NCI-H187 (cell line): Measurements from ENCODE around the gene ZNF331.

ENCODE experiments used
- DNase-seq, 2 experiments: peaks; one replicate each; lab custom pipeline; 2025; lab: John Stamatoyannopoulos, UW

Gene ZNF331

DNA sequence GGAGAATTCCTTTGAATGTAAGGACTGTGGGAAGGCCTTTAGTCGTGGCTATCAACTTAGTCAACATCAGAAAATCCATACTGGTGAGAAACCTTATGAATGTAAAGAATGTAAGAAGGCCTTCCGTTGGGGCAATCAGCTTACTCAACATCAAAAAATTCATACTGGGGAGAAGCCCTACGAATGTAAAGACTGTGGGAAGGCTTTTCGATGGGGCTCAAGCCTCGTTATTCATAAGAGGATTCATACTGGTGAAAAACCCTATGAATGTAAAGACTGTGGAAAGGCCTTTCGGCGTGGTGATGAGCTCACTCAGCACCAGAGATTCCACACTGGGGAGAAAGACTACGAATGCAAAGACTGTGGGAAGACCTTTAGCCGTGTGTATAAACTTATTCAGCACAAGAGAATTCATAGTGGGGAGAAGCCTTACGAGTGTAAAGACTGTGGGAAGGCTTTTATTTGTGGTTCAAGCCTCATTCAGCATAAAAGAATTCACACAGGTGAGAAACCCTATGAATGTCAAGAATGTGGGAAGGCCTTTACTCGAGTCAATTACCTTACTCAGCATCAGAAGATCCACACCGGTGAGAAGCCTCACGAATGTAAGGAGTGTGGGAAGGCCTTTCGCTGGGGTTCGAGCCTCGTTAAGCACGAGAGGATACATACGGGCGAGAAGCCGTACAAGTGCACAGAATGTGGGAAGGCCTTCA lies 39.2 kb downstream of the ZNF331 start:
- no peak for DNase-seq

- no peak for DNase-seq
These were observed 40.0 kb downstream of the ZNF331 start for GRCh38 chr19:53577968-53578367.

DNA sequence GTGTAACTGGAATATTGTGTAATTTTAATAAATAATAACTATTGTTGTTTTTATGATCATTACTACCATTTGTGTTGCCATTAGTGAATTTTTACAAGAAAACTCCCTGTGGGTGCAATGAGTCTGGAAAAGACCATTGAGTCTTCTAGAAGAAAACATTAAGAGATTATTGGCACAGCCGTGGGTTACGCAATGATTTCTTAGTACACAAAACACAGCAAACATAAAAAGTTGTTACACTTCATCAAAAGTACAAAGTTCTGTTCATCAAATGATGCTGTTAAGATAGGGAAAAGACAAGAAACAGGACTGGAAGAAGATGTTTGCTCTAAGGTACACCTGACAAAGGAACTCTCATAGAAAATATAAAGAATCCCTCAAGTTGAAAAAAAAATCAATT lies 41.6 kb downstream of the ZNF331 start:
- no peak for DNase-seq

DNA sequence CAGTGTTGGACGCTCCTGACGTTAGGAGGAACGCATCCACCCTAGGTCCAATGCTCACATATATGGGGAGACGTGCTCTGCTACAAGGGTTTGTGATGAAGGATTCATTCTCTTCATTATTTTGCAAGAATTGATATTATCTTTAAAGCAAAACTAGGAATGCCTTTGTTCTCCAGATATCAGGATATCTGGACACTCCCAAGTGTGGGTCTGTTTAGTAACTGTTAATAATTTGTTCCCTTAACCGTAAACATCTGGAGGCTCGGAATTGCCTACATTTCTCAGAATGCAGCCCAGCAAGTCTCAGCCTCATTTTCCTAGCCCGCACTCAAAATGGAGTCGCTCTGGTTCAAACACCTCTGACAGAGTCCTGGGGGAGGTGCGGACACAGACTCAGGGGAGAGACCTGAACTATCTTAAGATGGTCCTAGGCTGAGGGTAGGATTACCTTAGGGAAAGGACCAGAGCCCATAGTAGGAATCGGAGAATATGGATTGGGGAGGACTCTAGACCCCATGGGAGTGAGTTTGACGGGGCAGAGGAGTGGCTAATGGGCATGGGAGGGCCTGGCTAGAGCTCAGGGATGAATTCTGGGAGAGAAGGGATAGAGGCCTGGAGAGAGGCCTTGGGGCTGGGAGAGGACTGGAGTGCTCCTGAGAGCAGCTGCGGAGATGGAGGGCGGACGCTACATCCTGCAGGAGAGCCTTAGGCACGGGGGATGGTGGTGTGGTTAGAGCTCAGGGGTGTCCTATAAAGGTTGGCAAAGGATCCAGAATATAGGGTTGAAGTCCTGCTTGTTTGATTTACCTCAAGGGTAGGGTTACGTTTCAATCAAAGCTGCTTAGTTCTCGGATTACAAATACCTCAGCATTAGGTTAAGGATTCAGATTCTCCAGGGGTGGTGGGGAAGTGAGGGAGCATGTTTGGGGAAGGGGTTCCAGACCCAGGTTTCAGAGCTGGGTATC lies 43.2 kb downstream of the ZNF331 start:
- no peak for DNase-seq

GRCh38 chr19:53581871-53582279 lies 43.9 kb downstream of the ZNF331 start:
- no peak for DNase-seq

GRCh38 chr19:53583181-53583580 lies 45.2 kb downstream of the ZNF331 start:
- no peak for DNase-seq

GRCh38 chr19:53586277-53586691 lies 48.3 kb downstream of the ZNF331 start:
- no peak for DNase-seq

DNA sequence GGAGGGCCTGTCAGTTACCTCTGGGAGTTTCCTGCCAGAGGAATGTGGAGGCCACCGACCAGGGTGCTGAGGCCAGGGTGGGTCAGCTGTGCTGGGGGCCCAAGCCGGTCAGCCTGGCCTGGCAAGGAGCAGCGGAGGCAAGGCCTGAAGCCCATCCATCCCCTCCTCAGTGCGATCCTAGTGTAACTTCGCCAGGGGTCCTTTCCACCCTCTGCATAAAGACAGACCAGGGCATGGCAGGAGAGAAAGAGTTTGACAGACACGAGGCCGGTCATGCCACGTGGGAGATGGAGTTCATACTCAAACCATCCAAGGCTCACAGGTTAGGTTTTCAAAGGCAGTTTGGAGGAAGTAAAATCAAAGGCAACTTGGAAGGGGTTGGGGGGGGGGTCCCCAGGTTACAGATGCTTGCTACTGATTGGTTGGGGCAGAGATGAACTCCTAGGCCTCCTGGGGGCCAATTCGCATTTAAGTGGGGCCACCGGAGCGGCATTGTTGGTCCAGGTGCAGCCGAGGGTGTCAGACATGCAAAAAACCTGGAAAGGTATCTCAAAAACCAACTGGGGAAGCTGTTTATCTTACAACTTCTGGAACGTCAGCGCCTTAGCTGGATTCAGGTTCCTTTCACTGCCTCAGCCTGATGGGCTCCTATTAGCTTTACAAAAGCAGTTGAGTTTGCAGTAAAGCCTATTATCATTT lies 57.0 kb downstream of the ZNF331 start:
- no peak for DNase-seq

DNA sequence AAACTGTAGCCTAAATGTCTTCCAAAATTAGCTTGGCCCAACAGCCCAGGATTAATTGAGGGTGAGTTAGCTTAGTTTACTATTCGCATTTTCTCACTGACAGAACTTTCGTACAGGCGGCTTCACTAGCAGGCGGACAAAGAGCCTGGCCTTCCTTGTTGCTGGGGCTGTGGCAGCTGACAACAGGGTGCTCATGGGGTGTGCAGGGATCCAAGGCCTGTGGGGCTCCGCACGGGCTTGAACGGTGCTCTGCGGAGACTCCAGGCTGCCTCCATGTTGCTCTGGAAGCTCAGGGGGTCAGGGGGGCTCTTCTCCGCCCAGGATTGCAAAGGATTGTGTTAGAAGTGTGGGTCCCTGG lies 57.5 kb downstream of the ZNF331 start:
- DNase-seq = no peak

DNA sequence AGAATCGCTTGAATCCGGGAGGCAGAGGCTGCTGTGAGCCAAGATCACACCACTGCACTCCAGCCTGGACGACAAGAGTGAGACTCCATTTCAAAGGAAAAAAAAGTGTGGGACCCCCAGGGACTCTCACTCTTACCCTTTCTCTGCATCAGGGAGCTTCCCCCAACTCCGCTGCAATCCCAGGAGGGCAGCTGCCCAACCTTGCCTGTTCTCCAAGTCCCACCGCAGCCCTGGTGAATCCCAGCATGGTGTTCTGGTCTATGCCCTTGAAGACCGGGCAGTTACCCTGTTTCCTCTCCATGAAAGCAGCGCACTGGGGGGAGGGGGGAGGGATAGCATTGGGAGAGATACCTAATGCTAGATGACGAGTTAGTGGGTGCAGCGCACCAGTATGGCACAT lies 58.1 kb downstream of the ZNF331 start:
- no peak for DNase-seq

DNA sequence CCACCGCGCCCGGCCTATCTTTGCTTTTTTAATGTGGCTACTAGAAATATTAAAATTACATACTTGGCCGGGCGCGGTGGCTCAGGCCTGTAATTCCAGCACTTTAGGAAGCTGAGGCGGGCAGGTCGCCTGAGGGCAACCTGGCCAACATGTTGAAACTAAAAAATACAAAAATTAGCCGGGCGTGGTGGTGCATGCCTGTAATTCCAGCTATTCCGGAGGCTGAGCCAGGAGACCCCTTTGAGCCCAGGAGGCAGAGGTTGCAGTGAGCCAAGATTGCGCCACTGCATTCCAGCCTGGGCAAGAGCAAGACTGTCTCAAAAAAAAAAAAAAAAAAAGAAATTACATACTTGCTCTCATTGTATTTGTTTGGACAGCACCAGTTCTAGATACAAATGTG lies 59.1 kb downstream of the ZNF331 start:
- no peak for DNase-seq

DNA sequence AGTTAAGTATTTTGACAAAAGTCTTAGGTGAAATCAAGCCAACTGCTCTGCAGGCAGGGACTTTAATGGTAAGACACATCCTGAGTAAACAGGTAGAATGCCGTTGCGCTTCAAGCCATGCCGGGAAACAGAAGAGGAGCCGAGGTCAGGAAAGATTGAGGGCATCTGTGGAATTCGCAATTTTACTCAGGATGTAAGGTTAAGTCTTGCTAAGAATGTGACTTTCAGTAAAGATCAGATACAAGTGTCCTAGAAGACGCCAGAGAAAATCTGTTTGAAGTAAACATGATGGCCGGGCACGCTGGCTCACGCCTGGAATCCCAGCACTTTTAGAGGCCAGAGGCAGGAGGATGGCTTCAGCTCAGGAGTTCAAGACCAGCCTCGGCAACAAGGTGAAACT lies 60.4 kb downstream of the ZNF331 start:
- DNase-seq = no peak

DNA sequence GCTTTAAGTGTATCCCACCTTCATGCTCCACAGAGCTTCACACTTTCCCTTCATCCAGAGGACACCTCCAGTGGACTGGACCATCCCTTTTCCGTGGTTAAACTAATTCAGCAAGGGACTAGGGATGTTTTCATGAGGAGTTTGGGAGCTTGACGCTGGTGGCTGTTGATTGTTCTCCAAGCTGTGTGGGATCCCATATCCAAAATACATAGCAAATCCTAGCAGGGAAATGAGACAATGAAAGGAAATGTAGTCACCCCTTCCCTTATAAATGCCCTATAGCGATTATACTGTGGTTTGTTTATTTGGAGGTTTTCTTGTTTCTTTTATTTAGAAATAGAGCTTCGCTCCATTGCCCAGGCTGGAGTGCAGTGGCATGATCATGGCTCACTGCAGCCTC lies 62.3 kb downstream of the ZNF331 start:
- no peak for DNase-seq

DNA sequence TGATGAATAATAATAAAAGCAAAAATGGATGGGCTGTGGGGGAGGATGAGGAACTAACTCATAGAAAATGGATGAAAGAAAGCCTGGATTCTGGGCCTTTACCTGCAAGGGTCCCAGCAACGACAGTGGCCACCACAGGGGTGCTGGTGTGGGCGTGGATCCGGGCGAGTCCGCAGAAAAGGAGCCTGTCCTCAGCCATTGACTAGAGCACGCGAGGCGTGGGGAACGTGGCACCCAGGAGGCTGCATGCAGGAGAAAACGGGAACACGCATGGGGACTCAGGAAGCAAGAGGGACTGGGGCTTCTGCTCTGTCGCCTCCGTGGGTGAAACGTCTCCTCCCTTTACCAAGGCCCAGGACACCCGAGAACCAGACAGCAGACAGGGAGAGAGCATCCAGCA lies 68.1 kb downstream of the ZNF331 start:
- DNase-seq = no peak

DNA sequence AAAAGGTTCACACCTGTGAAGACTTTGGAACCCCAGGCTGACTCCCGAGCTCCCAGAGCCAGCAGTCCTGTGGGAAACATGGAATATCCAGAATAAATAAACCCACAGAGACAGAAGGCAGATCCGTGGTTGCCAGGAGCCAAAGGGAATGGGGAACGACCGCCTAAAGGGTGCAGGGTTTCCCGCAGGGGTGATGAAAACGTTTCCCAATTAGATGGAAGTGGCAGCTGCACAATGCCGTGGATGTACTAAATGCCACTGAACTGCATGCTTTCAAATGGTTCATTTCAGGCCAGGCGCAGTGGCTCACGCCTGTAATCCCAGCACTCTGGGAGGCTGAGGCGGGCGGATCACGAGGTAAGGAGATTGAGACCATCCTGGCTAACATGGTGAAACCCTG lies 70.4 kb downstream of the ZNF331 start:
- DNase-seq = no peak

DNA sequence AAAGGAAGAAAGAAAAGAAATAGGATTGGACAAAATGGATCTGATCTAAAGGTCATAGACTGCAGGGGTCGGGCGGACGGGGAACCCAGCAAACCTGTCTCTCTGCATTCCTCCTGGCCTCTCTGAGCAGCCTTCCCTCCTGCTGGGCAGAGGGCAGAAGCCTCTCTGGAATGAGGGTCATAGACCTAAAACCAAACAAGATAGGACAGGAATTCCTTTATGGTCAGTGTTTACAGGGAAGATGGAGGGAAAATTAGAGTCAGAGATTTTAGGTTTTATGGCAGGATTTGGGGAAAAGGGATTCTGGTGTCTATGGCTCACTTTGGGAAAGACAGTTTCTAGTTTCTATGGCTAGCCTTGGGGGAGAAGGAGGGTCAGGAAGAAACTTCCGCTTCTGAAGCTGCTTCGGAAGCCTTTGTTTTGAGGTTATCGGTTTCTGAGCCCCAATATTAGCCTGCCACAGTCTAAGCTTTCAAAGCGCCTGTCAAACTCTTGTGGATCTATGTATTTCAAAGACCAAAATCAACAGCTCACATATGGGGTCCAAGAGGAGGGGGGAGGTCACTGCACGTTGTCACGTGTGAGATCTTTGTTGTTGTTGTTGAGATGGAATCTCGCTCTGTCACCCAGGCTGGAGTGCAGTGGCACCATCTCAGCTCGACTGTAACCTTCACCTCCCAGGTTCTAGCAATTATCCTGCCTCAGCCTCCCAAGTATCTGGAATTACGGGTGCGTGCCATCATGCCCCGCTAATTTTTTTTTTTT lies 75.0 kb downstream of the ZNF331 start:
- DNase-seq = no peak

GRCh38 chr19:53621885-53622740 lies 84.2 kb downstream of the ZNF331 start:
- DNase-seq = no peak

DNA sequence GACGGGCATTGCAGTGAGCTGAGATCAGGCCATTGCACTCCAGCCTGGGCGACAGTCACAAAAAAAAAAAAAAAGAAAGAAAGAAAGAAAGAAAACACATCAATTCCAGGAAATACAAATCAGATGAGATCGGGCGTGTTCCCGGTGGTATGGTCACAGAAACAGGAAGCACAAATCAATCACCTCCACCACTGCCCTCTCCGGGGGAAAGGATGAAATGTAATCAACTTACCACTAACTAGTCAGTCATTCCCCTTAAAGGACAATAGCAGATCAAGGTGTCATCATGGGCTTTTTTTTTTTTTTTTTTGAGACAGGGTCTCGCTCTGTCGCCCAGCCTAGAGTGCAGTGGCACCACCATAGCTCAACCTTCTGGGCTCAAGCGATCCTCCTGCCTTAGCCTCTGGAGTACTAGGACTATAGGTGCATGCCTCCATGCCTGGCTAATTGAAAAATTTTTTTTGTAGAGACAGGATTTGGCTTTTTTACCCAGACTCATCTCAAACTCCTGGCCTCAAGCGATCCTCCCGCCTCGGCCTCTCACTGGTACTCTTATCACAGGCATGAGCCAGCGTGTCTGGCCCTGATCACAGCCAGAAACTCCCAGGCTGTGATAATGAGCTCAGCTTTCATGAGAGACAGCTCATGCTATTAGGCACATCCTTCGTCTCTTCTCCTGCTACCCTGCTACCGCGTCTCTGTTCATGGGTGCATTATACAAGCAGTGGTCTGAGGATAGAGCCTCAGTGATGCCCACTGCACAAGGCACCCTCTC lies 87.0 kb downstream of the ZNF331 start:
- no peak for DNase-seq

DNA sequence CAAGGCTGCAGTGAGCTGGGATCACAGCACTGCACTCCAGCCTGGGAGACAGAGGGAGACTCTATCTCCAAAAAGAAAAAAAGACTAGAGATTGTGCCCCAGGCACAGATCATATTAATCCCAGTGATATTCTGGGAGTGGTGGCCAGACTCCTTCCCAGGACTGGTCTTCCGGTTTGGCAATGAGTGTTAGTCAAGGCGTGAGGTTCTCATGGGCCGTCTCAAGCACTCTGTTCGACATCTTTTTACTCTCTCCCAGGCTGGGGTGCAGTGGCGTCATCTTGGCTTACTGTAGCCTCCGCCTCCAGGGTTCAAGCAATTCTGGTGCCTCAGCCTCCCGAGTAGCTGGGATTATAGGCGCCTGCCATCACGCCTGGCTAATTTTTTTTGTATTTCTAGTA lies 88.5 kb downstream of the ZNF331 start:
- no peak for DNase-seq

DNA sequence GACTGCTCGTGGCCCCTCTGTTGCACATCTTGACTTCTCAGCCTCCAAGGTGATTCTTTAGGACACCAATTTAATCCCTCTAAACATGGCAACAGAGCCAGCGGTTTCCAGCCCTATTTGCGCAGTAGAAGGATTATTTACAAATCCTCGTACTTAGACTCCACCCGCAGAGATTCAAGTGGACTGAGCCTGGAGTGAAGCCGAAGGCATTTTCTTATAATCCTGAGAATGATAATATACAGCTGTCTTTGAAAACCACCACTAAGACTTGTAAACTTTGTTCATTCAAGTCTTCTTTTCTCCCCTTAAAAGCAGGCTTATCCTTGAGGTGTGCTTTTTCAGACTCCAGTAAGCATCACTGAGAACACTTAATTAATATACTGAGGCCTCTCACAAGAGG lies 89.0 kb downstream of the ZNF331 start:
- no peak for DNase-seq
